GM03348 (cell line): Measurements from ENCODE around the gene MCAT.

Experiments
- DNase-seq: peaks from one replicate; pipeline ENCODE4 v3.0.0; 2012; ENCODE audit warnings: low spot score

The MCAT gene

GRCh38 chr22:43172191-43172590 is 29.0 kb upstream of the MCAT start:
- no peak for DNase-seq

GRCh38 chr22:43171607-43172006 is 28.4 kb upstream of the MCAT start:
- DNase-seq: no peak

- DNase-seq: no peak
These were observed 27.9 kb upstream of the MCAT start for GRCh38 chr22:43171019-43171491.

- DNase-seq: no peak
These were observed 26.9 kb upstream of the MCAT start for GRCh38 chr22:43170131-43170480.

- no peak for DNase-seq
These were observed 26.3 kb upstream of the MCAT start for GRCh38 chr22:43169310-43170130.

GRCh38 chr22:43168471-43169309 is 25.5 kb upstream of the MCAT start:
- DNase-seq: peak; percentile 91

- no peak for DNase-seq
These were observed 23.9 kb upstream of the MCAT start for GRCh38 chr22:43167001-43167589.

- no peak for DNase-seq
These were observed 23.1 kb upstream of the MCAT start for GRCh38 chr22:43166132-43166930.

GRCh38 chr22:43164636-43165035 is 21.4 kb upstream of the MCAT start:
- no peak for DNase-seq

GRCh38 chr22:43163241-43163795 is 20.1 kb upstream of the MCAT start:
- DNase-seq: no peak

- DNase-seq: no peak
These were observed 19.4 kb upstream of the MCAT start for GRCh38 chr22:43162412-43163150.

- no peak for DNase-seq
These were observed 17.4 kb upstream of the MCAT start for GRCh38 chr22:43160497-43161126.

- peak; percentile 45 for DNase-seq
These were observed 16.4 kb upstream of the MCAT start for GRCh38 chr22:43159484-43160178.

GRCh38 chr22:43158778-43159483 is 15.7 kb upstream of the MCAT start:
- no peak for DNase-seq

- DNase-seq: no peak
These were observed 14.8 kb upstream of the MCAT start for GRCh38 chr22:43157874-43158546.

GRCh38 chr22:43156413-43156812 is 13.2 kb upstream of the MCAT start:
- no peak for DNase-seq

GRCh38 chr22:43155789-43156188 is 12.6 kb upstream of the MCAT start:
- DNase-seq: peak; percentile 33

GRCh38 chr22:43154887-43155536 is 11.8 kb upstream of the MCAT start:
- DNase-seq: no peak
